Astrocyte (in vitro differentiated cells and primary cell): Measurements from ENCODE around the gene BMP6.

Source experiments
- CTCF ChIP-seq: IDR thresholded peaks from 2 replicates; pipeline ENCODE4 v1.5.1; 2011; ENCODE audit warnings: low read depth, mild to moderate bottlenecking, inconsistent platforms, low read length, moderate library complexity; ENCODE audit not compliant: insufficient read depth
- EZH2 ChIP-seq: IDR thresholded peaks from 2 replicates; pipeline ENCODE4 v1.6.1; 2012; ENCODE audit warnings: mild to moderate bottlenecking, low read length, inconsistent platforms; ENCODE audit not compliant: insufficient read depth

GRCh38 chr6:7886132-7886531 lies 160.2 kb downstream of the BMP6 start:
- TF ChIP-seq CTCF, result no peak
- TF ChIP-seq EZH2, result no peak
